Glutamatergic neuron (in vitro differentiated cells): Measurements from ENCODE around the gene MCM8. TPM values are rescaled to one million over a fixed set of nuclear protein-coding genes. Genes with fewer than 3 reads are reported as not detected.

Source experiments
- DNase-seq: peaks from one replicate; pipeline ENCODE4 v3.0.0; 2022
- H3K27ac Mint-ChIP-seq: one replicate; pipeline ENCODE4 v1.8.0; 2020; ENCODE audit warnings: mild to moderate bottlenecking, mixed read lengths, inconsistent platforms; ENCODE audit not compliant: unreplicated experiment
- H3K27me3 Mint-ChIP-seq: one replicate; pipeline ENCODE4 v1.8.0; 2020; ENCODE audit warnings: mild to moderate bottlenecking, moderate library complexity, mixed read lengths, inconsistent platforms; ENCODE audit not compliant: unreplicated experiment
- H3K36me3 Mint-ChIP-seq: one replicate; pipeline ENCODE4 v1.8.0; 2020; ENCODE audit warnings: mild to moderate bottlenecking, mixed read lengths, inconsistent platforms; ENCODE audit not compliant: unreplicated experiment
- H3K4me1 Mint-ChIP-seq: one replicate; pipeline ENCODE4 v1.8.0; 2020; ENCODE audit warnings: mild to moderate bottlenecking, low read depth, mixed read lengths, inconsistent platforms; ENCODE audit not compliant: unreplicated experiment
- H3K4me3 Mint-ChIP-seq: one replicate; pipeline ENCODE4 v1.8.0; 2020; ENCODE audit warnings: mild to moderate bottlenecking, mixed read lengths, inconsistent platforms; ENCODE audit not compliant: unreplicated experiment
- H3K9me3 Mint-ChIP-seq: one replicate; pipeline ENCODE4 v1.8.0; 2020; ENCODE audit warnings: mild to moderate bottlenecking, moderate library complexity, mixed read lengths, inconsistent platforms; ENCODE audit not compliant: unreplicated experiment
- total RNA-seq: library from RNA; stranded (reverse); fragmentation: NEBNext Ultra II Directional; extraction: Animal tissue kit (Norgen Biotek cat#: 25700); gene quantifications from one replicate; pipeline ENCODE4 v1.2.1, GENCODE V29; 2021; ENCODE audit not compliant: unreplicated experiment
- TF ChIP-seq, protein P1 (sequence below): fragments of 200-600 bp; sonication (generic); IDR thresholded peaks from one replicate; pipeline ENCODE4 v1.5.0; 2021; ENCODE audit not compliant: partially characterized antibody, unreplicated experiment

MCM8 gene
- total RNA-seq, 1 donor from 2014 or later = 10.1 TPM

DNA sequence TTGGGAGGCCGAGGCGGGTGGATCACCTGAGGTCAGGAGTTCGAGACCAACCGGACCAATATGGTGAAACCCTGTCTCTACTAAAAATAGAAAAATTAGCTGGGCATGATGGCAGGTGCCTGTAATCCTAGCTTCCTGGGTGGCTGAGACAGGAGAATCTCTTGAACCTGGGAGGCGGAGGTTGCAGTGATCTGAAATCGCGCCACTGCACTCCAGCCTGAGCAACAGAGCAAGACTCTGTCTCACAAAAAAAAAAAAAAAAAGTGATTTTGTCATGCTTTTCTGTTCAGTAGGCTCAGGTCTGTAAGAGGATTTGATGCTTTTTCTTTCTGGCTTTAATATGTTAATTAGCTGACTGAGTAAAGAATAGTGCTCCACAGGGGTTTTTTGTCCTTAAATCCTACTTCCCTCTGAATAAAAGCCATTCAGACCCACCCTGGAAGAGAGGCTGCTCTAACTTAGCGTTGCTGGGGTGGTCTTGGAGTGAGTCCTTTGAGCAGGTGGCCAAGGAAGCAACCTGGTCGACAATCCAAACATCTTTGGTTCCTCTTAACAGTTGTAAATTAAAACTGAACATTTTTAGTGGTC, 19.0 kb downstream of the MCM8 start:
- DNase-seq = no peak
- Mint-ChIP-seq H3K36me3 (no peaks in the 10 kb centered on the region), H3K27ac (no peak overlapping the region), H3K9me3 (no peaks in the 10 kb centered on the region), H3K4me1 (no peaks in the 10 kb centered on the region), H3K4me3 (no peak overlapping the region), H3K27me3 (no peaks in the 10 kb centered on the region)
- TF ChIP-seq, protein P1, sequence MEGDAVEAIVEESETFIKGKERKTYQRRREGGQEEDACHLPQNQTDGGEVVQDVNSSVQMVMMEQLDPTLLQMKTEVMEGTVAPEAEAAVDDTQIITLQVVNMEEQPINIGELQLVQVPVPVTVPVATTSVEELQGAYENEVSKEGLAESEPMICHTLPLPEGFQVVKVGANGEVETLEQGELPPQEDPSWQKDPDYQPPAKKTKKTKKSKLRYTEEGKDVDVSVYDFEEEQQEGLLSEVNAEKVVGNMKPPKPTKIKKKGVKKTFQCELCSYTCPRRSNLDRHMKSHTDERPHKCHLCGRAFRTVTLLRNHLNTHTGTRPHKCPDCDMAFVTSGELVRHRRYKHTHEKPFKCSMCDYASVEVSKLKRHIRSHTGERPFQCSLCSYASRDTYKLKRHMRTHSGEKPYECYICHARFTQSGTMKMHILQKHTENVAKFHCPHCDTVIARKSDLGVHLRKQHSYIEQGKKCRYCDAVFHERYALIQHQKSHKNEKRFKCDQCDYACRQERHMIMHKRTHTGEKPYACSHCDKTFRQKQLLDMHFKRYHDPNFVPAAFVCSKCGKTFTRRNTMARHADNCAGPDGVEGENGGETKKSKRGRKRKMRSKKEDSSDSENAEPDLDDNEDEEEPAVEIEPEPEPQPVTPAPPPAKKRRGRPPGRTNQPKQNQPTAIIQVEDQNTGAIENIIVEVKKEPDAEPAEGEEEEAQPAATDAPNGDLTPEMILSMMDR = no peak

- no peaks in the 10 kb centered on the region for H3K36me3 Mint-ChIP-seq
- TF ChIP-seq, protein P1 = no peak
Observed at GRCh38 chr20:5969940-5970339, 19.5 kb downstream of the MCM8 start.

DNA sequence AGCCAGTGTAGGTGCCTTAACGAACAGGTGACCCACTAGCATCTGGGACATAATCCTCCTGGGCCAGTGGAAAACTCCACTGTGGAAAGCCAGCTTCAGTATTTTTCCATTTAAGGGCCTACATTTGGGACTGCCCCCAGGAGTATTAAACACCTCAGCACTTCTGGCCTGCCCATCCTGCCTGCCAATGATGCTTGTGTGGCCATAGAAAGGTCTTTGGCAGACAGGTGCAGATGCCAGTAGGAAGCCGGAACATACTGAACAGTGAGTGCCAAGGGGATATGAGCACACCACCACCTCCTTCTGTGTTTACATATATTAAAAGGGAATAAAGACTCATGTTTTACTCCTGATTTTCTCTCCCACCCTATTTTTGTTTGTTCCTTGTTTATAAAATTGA, 19.9 kb downstream of the MCM8 start:
- Mint-ChIP-seq H3K27me3 (no peaks in the 10 kb centered on the region), H3K27ac (no peak overlapping the region), H3K36me3 (no peaks in the 10 kb centered on the region), H3K4me1 (no peaks in the 10 kb centered on the region), H3K4me3 (no peak overlapping the region), H3K9me3 (no peaks in the 10 kb centered on the region)
- no peak for DNase-seq
- TF ChIP-seq, protein P1 = no peak

More at GRCh38 chr20:5969940-5970339, 19.5 kb downstream of the MCM8 start:
- Mint-ChIP-seq H3K4me1 (no peaks in the 10 kb centered on the region), H3K9me3 (no peaks in the 10 kb centered on the region), H3K27me3 (no peaks in the 10 kb centered on the region), H3K27ac (no peak overlapping the region), H3K4me3 (no peak overlapping the region)
- no peak for DNase-seq

DNA sequence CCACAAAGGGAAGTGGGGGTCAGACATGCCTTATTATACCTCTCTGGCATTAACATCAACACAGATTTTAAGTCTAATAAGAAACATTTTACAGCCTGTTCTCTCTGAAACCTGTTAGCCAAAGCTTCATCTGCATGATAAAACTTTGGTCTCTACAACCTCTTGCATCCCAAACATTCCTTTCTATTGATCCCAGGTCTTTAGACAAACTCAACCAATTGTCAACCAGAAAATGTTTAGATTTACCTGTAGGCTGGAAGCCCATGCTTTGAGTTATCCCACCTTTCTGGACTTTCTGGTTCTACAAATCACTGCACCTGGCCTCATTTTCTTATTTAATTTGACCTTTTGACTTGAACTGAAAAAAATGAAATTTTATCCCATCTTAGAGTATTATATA, 20.8 kb downstream of the MCM8 start:
- no peaks in the 10 kb centered on the region for H3K9me3 Mint-ChIP-seq
- H3K36me3 Mint-ChIP-seq = no peaks in the 10 kb centered on the region
- no peak for DNase-seq
- no peak overlapping the region for H3K4me3 Mint-ChIP-seq
- TF ChIP-seq, protein P1 = no peak
- H3K4me1 Mint-ChIP-seq = no peaks in the 10 kb centered on the region
- H3K27me3 Mint-ChIP-seq = no peaks in the 10 kb centered on the region
- H3K27ac Mint-ChIP-seq = no peak overlapping the region

- DNase-seq = no peak
- no peaks in the 10 kb centered on the region for H3K27me3 Mint-ChIP-seq
- no peaks in the 10 kb centered on the region for H3K9me3 Mint-ChIP-seq
- no peak overlapping the region for H3K4me3 Mint-ChIP-seq
- no peak overlapping the region for H3K27ac Mint-ChIP-seq
- TF ChIP-seq, protein P1 = no peak
- no peaks in the 10 kb centered on the region for H3K36me3 Mint-ChIP-seq
- H3K4me1 Mint-ChIP-seq = no peaks in the 10 kb centered on the region
Observed at GRCh38 chr20:5973172-5973571, 22.7 kb downstream of the MCM8 start.
